BJ (cell line): ENCODE data around the gene INPP5A. TPM values are rescaled to one million over a fixed set of nuclear protein-coding genes. Genes with fewer than 3 reads are reported as not detected.

Experiments
- CTCF ChIA-PET: fragments of 350-600 bp; formaldehyde crosslinking; extraction: SDS; loops from one replicate; lab custom pipeline; 2021; ENCODE audit warnings: antibody characterized with exemption, inconsistent platforms; lab: Yijun Ruan, JAX
- POLR2A ChIA-PET: fragments of 300-600 bp; sonication (Branson Sonifier 250); formaldehyde crosslinking; extraction: SDS; loops from one replicate; lab custom pipeline; 2021; ENCODE audit warnings: antibody characterized with exemption; lab: Charles Lee
- DNase-seq: peaks from one replicate; pipeline ENCODE4 v3.0.0-alpha.2; 2011; ENCODE audit warnings: low read depth
- H3K27me3 ChIP-seq: 2 replicates; pipeline ENCODE4 v1.6.0; 2011; ENCODE audit warnings: low read length; ENCODE audit not compliant: control insufficient read depth, insufficient read depth
- H3K36me3 ChIP-seq: 2 replicates; pipeline ENCODE4 v1.5.1; 2011; ENCODE audit warnings: low read length; ENCODE audit not compliant: control insufficient read depth, insufficient read depth
- H3K4me3 ChIP-seq: 2 replicates; pipeline ENCODE4 v1.5.1; 2011; ENCODE audit warnings: low read depth, mild to moderate bottlenecking, control low read depth, low read length
- polyA plus RNA-seq: library from polyadenylated mRNA; depleted of rRNA; stranded (reverse); fragments of >200 nt; gene quantifications from 2 replicates; pipeline ENCODE4 v1.2.3, GENCODE V29; 2011
- TF ChIP-seq, protein P1 (sequence below): IDR thresholded peaks from 2 replicates; pipeline ENCODE4 v1.5.1; 2011; ENCODE audit warnings: low read depth, mild to moderate bottlenecking, control low read depth, inconsistent platforms, low read length, moderate library complexity; ENCODE audit not compliant: insufficient read depth

Gene INPP5A
- polyA plus RNA-seq, 1 experiment = 60.1 TPM

DNA sequence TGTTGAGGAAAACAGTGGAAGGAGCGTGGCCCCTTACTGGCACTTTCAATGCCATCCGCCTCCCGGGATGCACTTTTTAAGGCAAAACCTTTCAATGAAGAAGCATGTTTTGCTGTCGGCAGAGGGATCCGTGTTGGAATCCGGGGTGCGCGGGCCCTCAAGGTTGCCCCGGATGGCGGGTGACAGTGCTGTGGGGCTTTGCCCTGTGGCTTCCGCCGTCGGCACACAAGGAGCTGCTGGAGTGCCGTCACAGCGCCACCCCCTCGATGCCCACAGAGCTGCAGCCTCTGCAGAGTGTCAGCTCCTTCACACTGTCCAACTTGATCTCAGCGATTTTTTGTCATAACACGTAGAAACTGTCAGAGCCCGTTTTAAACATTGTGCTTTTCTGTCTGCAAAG lies 189.4 kb downstream of the INPP5A start:
- CTCF ChIA-PET = no interaction called here
- Histone ChIP-seq H3K27me3 (no peaks in the 10 kb centered on the region), H3K4me3 (no peak overlapping the region), H3K36me3 (peaks cover 17% of the 10 kb centered on the region)
- POLR2A ChIA-PET = no interaction called here
- TF ChIP-seq, protein P1, sequence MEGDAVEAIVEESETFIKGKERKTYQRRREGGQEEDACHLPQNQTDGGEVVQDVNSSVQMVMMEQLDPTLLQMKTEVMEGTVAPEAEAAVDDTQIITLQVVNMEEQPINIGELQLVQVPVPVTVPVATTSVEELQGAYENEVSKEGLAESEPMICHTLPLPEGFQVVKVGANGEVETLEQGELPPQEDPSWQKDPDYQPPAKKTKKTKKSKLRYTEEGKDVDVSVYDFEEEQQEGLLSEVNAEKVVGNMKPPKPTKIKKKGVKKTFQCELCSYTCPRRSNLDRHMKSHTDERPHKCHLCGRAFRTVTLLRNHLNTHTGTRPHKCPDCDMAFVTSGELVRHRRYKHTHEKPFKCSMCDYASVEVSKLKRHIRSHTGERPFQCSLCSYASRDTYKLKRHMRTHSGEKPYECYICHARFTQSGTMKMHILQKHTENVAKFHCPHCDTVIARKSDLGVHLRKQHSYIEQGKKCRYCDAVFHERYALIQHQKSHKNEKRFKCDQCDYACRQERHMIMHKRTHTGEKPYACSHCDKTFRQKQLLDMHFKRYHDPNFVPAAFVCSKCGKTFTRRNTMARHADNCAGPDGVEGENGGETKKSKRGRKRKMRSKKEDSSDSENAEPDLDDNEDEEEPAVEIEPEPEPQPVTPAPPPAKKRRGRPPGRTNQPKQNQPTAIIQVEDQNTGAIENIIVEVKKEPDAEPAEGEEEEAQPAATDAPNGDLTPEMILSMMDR = no peak
- no peak for DNase-seq

DNA sequence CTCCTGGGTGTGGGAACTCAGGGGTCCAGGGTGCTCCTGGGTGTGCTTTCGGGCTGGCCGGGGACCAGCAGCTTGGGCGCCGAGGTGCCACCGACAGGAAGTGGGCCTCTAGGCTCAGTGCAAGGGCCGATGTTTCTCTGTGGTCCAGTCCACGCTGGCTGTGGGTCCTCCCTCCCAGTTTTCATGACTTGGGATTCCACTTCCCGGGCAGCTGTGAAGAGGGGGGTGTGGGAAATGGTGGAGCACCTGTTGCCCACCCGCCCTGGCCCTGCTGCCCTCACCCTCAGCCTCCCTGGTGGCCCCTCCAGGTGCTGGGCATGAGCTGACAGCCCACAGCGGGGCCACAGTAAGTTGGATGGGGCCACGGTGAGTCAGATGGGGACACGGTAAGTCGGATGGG lies 189.8 kb downstream of the INPP5A start:
- no peak for DNase-seq
- no peak overlapping the region for H3K4me3 ChIP-seq
- ChIA-PET CTCF (interaction anchor here (1.4 kb wide), 1 partner anchor 72 kb away, joined by 3 read pairs; no protein-coding TSS in a partner anchor), POLR2A (no interaction called here)
- peaks cover 18% of the 10 kb centered on the region for H3K36me3 ChIP-seq
- TF ChIP-seq, protein P1 = no peak
- H3K27me3 ChIP-seq = no peaks in the 10 kb centered on the region

DNA sequence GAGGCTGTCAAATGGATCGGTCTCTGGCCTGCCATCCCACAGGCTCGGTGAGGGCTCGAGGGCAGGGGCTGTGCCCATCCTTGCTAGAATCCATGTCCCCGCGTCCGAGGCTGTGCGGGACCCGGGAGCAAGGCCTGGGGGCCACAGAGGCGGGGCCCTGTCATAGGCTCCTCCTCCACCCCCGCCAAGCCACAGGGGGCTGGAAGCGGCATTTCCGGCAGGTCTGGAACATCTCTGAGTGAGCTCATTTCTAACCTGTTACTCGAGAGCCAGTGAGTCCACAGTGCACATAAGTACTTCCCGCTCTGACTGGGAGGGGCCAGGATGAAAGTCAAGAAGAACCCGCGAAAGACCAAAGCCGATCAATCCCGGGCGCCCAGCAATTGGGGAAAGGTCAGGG lies 190.7 kb downstream of the INPP5A start:
- TF ChIP-seq, protein P1 = no peak
- no peak overlapping the region for H3K4me3 ChIP-seq
- ChIA-PET POLR2A (no interaction called here), CTCF (interaction anchor here (1.4 kb wide), 1 partner anchor 73 kb away, joined by 3 read pairs; no protein-coding TSS in a partner anchor)
- H3K27me3 ChIP-seq = no peaks in the 10 kb centered on the region
- no peak for DNase-seq
- H3K36me3 ChIP-seq = peaks cover 20% of the 10 kb centered on the region

DNA sequence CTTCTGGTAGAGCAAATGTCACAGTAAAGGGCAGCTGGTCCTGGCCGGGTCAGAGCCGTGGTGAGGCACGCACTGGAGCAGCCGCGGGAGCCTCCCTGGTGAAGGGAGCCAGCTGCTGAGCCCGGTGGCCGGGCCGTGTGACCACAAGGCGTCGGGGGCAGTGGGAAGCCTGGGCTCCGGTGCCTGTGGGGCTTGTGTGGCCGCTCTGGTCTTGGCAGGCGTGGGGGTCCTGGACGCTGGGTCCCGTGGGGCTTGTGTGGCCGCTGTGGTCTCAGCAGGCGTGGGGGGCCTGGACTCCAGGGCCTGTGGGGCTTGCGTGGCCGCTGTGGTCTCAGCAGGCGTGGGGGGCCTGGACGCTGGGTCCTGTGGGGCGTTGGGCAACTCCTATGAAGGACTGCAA lies 191.2 kb downstream of the INPP5A start:
- no peaks in the 10 kb centered on the region for H3K27me3 ChIP-seq
- ChIA-PET POLR2A (no interaction called here), CTCF (interaction anchor here (1.4 kb wide), 1 partner anchor 74 kb away, joined by 3 read pairs; no protein-coding TSS in a partner anchor)
- TF ChIP-seq, protein P1 = no peak
- no peak overlapping the region for H3K4me3 ChIP-seq
- DNase-seq = no peak
- peaks cover 23% of the 10 kb centered on the region for H3K36me3 ChIP-seq

DNA sequence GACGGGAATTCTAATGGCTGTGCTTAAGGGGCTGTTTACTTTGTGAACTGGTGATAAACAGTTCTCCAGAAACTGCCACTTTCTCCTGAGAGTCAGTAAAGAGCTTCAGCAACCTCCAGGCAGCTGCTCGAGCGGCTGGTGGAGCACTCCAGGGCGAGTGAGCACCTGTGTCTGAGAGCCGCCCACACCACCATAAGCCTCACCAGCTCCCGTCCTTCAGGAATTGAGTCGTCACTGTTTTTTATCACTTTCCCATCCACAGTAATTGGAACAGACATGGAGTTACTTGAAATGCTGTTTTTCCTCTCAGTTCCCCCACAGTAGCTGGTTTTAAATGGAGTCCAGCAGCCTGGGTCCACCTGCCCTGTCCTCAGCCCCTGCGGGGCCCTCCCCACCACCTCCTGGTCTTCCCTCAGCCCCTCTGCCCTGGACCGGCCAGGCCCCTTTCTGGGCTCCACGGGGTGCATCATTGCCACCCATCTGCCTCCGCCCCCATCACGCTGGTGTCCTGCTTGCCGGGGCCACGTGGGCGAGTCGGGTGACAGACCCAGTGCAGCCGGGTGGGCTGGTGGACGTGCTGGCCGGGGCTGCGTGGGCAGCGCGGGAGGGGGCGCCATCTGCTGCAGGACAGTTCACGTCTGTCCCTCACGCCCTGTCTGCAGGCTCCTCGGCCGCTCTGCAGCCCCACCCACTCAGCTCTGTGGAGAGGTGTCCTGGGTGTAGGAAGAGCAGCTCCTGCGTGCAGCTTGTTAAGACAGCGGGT lies 192.4 kb downstream of the INPP5A start:
- CTCF ChIA-PET = no interaction called here
- TF ChIP-seq, protein P1 = no peak

More for the DNA sequence above, 192.4 kb downstream of the INPP5A start:
- POLR2A ChIA-PET = no interaction called here
- no peaks in the 10 kb centered on the region for H3K27me3 ChIP-seq
- DNase-seq = no peak
- H3K4me3 ChIP-seq = no peak overlapping the region
- peaks cover 28% of the 10 kb centered on the region for H3K36me3 ChIP-seq
